ENCODE results near the gene CACHD1. TPM values are rescaled to one million over a fixed set of nuclear protein-coding genes. Genes with fewer than 3 reads are reported as not detected.

The CACHD1 gene
- total RNA-seq, 4 donors from 2014 or later: 2.2 to 3.6 (median 2.9) TPM

DNA sequence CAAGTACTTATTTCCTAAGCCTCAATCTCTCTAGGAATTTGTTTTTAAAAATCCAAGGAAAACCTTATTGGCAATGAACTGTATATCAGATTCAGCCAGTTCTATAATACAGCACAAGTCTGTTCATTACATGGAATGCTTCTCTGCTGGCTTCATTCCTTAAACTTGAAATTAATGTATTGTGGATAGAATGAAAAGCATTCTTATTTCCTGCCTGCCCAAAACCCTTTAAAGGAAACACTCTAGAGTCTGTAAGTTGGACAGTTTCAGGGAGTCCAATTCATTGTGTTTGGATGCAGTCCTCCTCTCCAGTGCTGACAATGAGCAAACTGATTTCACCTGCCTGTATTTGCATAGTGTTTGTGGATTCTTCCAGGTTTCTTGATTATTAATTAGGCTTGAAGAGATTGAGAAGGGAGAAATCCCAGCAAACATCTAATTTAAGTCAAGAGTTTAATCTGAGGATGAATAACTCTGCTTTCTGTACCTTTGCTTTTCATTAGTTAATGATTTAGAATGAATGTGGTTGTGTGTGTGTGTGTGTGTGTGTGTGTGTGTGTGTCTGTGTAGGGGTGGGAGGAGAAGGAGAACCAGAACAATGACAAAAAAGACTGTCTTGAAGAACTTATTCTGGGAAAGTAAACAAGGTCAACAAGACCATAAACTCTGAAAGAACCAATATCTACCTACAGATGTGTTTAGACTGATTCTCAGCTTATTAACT lies 61.2 kb downstream of the CACHD1 start:
- no peaks in the 10 kb centered on the region for H3K9me3 ChIP-seq
- ATAC-seq (no peak), DNase-seq (no peak)
- no peak for TF ChIP-seq POLR2A (IDR thresholded peaks at IDR 0.05)
- TF ChIP-seq CTCF (IDR thresholded peaks at IDR 0.05 in 4 of 5, conservative IDR thresholded peaks at IDR 0.05 in 1 of 5): no peak
- H3K36me3 ChIP-seq: no peaks in the 10 kb centered on the region
- no peak overlapping the region for H3K4me3 ChIP-seq
- no peaks in the 10 kb centered on the region for H3K27me3 ChIP-seq
- H3K27ac ChIP-seq: no peak overlapping the region
- intact Hi-C loops (cut with DNase I; ENCODE audit: low total_unique reads) (no loop called here), in situ Hi-C loops (cut with MboI; ENCODE audit: low sequenced_read_pairs in 4 of 4) (no loop called here)
- H3K4me1 ChIP-seq: peaks cover 0 to 7% of the 10 kb centered on the region in 2 donors

DNA sequence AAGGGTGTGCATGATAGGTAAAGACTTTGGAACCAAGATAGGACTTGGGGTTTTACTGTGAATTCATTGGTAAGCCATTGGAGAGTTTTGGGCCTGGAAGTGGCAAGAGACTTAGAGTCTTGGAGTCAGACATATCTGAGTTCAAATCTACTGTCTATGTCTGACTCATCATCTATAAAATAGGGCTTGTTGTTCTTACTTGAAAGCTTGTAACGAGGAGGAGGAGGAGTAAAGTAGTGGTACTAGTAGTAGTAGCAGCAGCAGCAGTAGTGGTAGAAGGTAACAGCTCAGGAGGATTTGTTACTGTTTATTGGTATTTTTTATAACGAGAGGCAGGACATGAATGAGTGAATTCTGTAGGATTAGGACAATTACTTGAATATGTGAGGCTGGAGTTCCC lies 62.7 kb downstream of the CACHD1 start:
- intact Hi-C loops (cut with DNase I; ENCODE audit: low total_unique reads) (no loop called here), in situ Hi-C loops (cut with MboI; ENCODE audit: low sequenced_read_pairs in 4 of 4) (no loop called here)
- TF ChIP-seq CTCF (IDR thresholded peaks at IDR 0.05 in 4 of 5, conservative IDR thresholded peaks at IDR 0.05 in 1 of 5) (no peak), POLR2A (IDR thresholded peaks at IDR 0.05) (no peak)
- DNase-seq (no peak), ATAC-seq (no peak)
- Histone ChIP-seq H3K36me3 (no peaks in the 10 kb centered on the region), H3K27ac (no peak overlapping the region), H3K4me3 (no peak overlapping the region), H3K4me1 (peaks cover 0 to 9% of the 10 kb centered on the region in 2 donors), H3K27me3 (no peaks in the 10 kb centered on the region), H3K9me3 (no peaks in the 10 kb centered on the region)

GRCh38 chr1:64535938-64536835 lies 66.3 kb downstream of the CACHD1 start:
- ATAC-seq (no peak), DNase-seq (no peak)
- H3K36me3 ChIP-seq: no peaks in the 10 kb centered on the region
- intact Hi-C loops (cut with DNase I; ENCODE audit: low total_unique reads): loop anchor here (2.0 kb wide), 1 partner anchor 21 kb away; no protein-coding TSS in a partner anchor
- H3K27me3 ChIP-seq: no peaks in the 10 kb centered on the region
- H3K9me3 ChIP-seq: no peaks in the 10 kb centered on the region
- in situ Hi-C loops (cut with MboI; ENCODE audit: low sequenced_read_pairs in 4 of 4): no loop called here
- H3K4me3 ChIP-seq: no peak overlapping the region
- TF ChIP-seq CTCF (IDR thresholded peaks at IDR 0.05 in 4 of 5, conservative IDR thresholded peaks at IDR 0.05 in 1 of 5): no peak
- TF ChIP-seq POLR2A (IDR thresholded peaks at IDR 0.05): no peak
- H3K4me1 ChIP-seq: peaks cover 9 to 24% of the 10 kb centered on the region in 2 donors
- H3K27ac ChIP-seq: no peak overlapping the region

- intact Hi-C loops (cut with DNase I; ENCODE audit: low total_unique reads) (loop anchor here (2.0 kb wide), 1 partner anchor 22 kb away; no protein-coding TSS in a partner anchor), in situ Hi-C loops (cut with MboI; ENCODE audit: low sequenced_read_pairs in 4 of 4) (no loop called here)
- no peak overlapping the region for H3K4me3 ChIP-seq
- no peak overlapping the region for H3K27ac ChIP-seq
- H3K27me3 ChIP-seq: no peaks in the 10 kb centered on the region
- DNase-seq (no peak), ATAC-seq (no peak)
- H3K9me3 ChIP-seq: no peaks in the 10 kb centered on the region
- peaks cover 9 to 24% of the 10 kb centered on the region in 2 donors for H3K4me1 ChIP-seq
- TF ChIP-seq POLR2A (IDR thresholded peaks at IDR 0.05) (no peak), CTCF (IDR thresholded peaks at IDR 0.05 in 4 of 5, conservative IDR thresholded peaks at IDR 0.05 in 1 of 5) (no peak)
- no peaks in the 10 kb centered on the region for H3K36me3 ChIP-seq
These were observed 67.0 kb downstream of the CACHD1 start for GRCh38 chr1:64536836-64537490.

All from gastrocnemius medialis (tissue), 4 donors.